Subcutaneous adipose tissue (tissue), 4 donors: ENCODE measurements around the gene SETX. TPM values are rescaled to one million over a fixed set of nuclear protein-coding genes. Genes with fewer than 3 reads are reported as not detected.

ENCODE experiments used
- total RNA-seq, 4 donors: library from RNA; depleted of rRNA; stranded (reverse); fragments of >200 nt; gene quantifications; one replicate each; pipeline ENCODE4 v1.1.0, GENCODE V29; 2016
- TF ChIP-seq, protein P1 (sequence below): fragments of 450-650 bp; IDR thresholded peaks from one replicate; pipeline ENCODE4 v1.5.1; 2016; ENCODE audit warnings: low read depth, mild to moderate bottlenecking, control low read depth, antibody characterized with exemption, moderate library complexity

Gene SETX
- total RNA-seq, 4 donors from 2014 or later: 66.7 to 94.0 (median 75.6) TPM

GRCh38 chr9:132350861-132351315, 3.9 kb downstream of the SETX start:
- TF ChIP-seq, protein P1, sequence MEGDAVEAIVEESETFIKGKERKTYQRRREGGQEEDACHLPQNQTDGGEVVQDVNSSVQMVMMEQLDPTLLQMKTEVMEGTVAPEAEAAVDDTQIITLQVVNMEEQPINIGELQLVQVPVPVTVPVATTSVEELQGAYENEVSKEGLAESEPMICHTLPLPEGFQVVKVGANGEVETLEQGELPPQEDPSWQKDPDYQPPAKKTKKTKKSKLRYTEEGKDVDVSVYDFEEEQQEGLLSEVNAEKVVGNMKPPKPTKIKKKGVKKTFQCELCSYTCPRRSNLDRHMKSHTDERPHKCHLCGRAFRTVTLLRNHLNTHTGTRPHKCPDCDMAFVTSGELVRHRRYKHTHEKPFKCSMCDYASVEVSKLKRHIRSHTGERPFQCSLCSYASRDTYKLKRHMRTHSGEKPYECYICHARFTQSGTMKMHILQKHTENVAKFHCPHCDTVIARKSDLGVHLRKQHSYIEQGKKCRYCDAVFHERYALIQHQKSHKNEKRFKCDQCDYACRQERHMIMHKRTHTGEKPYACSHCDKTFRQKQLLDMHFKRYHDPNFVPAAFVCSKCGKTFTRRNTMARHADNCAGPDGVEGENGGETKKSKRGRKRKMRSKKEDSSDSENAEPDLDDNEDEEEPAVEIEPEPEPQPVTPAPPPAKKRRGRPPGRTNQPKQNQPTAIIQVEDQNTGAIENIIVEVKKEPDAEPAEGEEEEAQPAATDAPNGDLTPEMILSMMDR: no peak

GRCh38 chr9:132348676-132349075, 6.1 kb downstream of the SETX start:
- TF ChIP-seq, protein P1: no peak

- TF ChIP-seq, protein P1: no peak
Measured at GRCh38 chr9:132346177-132346576, 8.6 kb downstream of the SETX start.

DNA sequence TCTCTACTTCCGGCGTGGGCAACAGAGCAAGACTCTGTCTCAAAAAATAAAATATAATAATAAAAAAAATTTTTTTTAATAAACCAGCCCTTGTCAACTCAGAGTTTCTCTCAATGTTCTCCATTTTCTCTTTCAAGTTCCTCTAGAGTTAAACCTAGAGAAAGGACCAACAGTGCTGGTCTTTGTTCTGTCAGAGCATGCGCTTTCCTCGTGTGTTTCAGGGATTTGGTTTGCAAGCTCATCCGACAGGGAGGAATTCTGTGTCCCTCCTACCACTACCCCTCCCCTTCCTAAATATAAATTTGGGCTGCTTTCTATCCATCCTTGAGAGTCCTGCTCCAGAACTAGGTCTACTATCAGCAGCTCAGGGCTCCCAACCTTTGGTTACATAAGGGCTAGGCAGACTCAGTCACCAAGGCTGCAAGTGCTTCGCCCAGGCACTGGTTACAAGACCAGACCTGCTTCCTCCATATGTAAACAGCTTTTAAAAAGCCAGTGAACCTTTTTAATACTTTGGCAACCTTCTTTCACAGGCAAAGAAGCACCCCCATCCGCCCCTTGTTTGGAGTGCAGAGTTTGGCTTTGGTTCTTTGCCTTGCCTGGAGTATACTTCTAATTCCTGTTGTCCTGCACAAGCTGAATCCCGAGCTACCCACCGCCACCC, 13.5 kb downstream of the SETX start:
- TF ChIP-seq, protein P1: no peak

- TF ChIP-seq, protein P1: no peak
Measured at GRCh38 chr9:132334364-132334763, 20.4 kb downstream of the SETX start.

- TF ChIP-seq, protein P1: no peak
Measured at GRCh38 chr9:132333556-132333955, 21.2 kb downstream of the SETX start.

DNA sequence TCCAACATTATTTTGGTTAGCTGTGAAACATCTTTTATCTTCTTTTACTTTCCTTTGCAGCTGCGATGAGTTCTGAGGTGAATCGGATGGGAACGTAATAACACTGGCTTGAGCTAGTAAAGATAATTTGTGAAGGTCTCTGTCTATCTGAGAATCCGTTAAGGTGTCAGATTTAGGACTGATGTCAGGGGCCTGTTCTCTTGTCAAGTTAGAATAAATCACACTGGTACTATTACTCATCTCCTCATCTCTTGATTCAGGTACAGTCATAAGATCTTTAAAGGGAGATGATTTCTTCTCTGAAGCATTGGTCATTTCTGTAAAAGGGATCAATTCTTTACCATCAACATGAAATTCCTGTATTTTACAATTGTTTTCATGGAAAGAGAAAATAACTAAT, 26.2 kb downstream of the SETX start:
- TF ChIP-seq, protein P1: no peak
